Right lobe of liver (tissue), 4 donors: ENCODE results near the gene CACNG4.

Source experiments
- CTCF ChIP-seq, 4 donors: fragments of 200-600 bp in 3 of 4; fragments of 450-650 bp in 1 of 4; IDR thresholded peaks; one replicate each; pipeline versions ENCODE4 v1.5.1 to v1.8.0; 2016 to 2022; ENCODE audit warnings: antibody characterized with exemption in 4 of 4, mild to moderate bottlenecking in 2 of 4
- POLR2A ChIP-seq: fragments of 450-650 bp; IDR thresholded peaks from one replicate; pipeline ENCODE4 v1.6.1; 2017; ENCODE audit warnings: antibody characterized with exemption, mild to moderate bottlenecking
- donor health status: DM: no; HTN: no; CAD: no.
- donor health status: DM: no; HTN: no; CAD: no.
- donor health status: DM: no; HTN: yes; CAD: no.

DNA sequence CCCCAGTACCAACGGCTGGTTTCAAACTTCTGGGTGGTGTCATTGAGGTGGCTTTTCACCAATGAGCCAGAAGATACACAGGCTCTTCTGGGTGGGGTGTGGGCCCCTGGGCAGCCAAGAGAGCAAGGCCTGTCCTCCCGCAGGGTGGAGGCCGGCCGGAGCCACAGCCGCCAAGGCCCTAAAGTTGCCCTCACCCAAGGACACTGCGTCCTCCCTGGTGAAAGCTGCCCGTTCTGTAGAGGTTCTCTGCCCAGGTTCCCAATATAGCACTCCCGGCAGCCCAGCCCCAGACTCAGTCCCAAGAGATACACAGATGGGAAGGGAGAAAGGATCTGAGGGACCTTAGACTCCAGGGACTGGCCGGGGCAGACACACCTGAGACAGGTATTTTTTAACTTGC, 69.1 kb downstream of the CACNG4 start:
- TF ChIP-seq CTCF (IDR thresholded peaks at IDR 0.05) (no peak), POLR2A (no peak)
